HG03159 (cell line): ENCODE measurements around the gene SMIM31.

Source experiments
- ATAC-seq: cut with Tn5 transposase; IDR thresholded peaks from one replicate; pipeline ENCODE4 v1.9.1; 2021; ENCODE audit warnings: mild to moderate bottlenecking, moderate library complexity; ENCODE audit not compliant: unreplicated experiment

Gene SMIM31

GRCh38 chr4:164753873-164754488 lies at the start of gene SMIM31:
Gene SMIM31, plus strand, starts transcription at chr4:164754131. Its CDS starts 16,313 bp downstream, at chr4:164770444.
- no peak for ATAC-seq

GRCh38 chr4:164706675-164707074 lies 47.3 kb upstream of the SMIM31 start:
- ATAC-seq: no peak

GRCh38 chr4:164716901-164717300 lies 37.0 kb upstream of the SMIM31 start:
- peak; percentile 83 for ATAC-seq

GRCh38 chr4:164718827-164719226 lies 35.1 kb upstream of the SMIM31 start:
- no peak for ATAC-seq

GRCh38 chr4:164725066-164725465 lies 28.9 kb upstream of the SMIM31 start:
- no peak for ATAC-seq

- no peak for ATAC-seq
Measured at GRCh38 chr4:164730705-164731393, 23.1 kb upstream of the SMIM31 start.

- peak; percentile 73 for ATAC-seq
Measured at GRCh38 chr4:164731827-164732474, 22.0 kb upstream of the SMIM31 start.

GRCh38 chr4:164734484-164734883 lies 19.4 kb upstream of the SMIM31 start:
- ATAC-seq: peak; percentile 55

- ATAC-seq: no peak
Measured at GRCh38 chr4:164748375-164748774, 5.6 kb upstream of the SMIM31 start.

GRCh38 chr4:164755432-164755831 lies 1.5 kb downstream of the SMIM31 start:
- no peak for ATAC-seq

GRCh38 chr4:164756686-164757085 lies 2.8 kb downstream of the SMIM31 start:
- no peak for ATAC-seq

GRCh38 chr4:164761241-164761640 lies 7.3 kb downstream of the SMIM31 start:
- ATAC-seq: no peak

- no peak for ATAC-seq
Measured at GRCh38 chr4:164761746-164762275, 7.9 kb downstream of the SMIM31 start.

- no peak for ATAC-seq
Measured at GRCh38 chr4:164765096-164765495, 11.2 kb downstream of the SMIM31 start.

- ATAC-seq: no peak
Measured at GRCh38 chr4:164765833-164766232, 11.9 kb downstream of the SMIM31 start.

GRCh38 chr4:164768516-164768915 lies 14.6 kb downstream of the SMIM31 start:
- peak; percentile 63 for ATAC-seq

- no peak for ATAC-seq
Measured at GRCh38 chr4:164770010-164770724, 16.2 kb downstream of the SMIM31 start.

- no peak for ATAC-seq
Measured at GRCh38 chr4:164771088-164771487, 17.2 kb downstream of the SMIM31 start.

- ATAC-seq: no peak
Measured at GRCh38 chr4:164772076-164772475, 18.1 kb downstream of the SMIM31 start.

GRCh38 chr4:164779080-164779479 lies 25.1 kb downstream of the SMIM31 start:
- no peak for ATAC-seq

GRCh38 chr4:164779811-164780216 lies 25.9 kb downstream of the SMIM31 start:
- ATAC-seq: peak; percentile 67
